ENCODE measurements around the gene LHX3.

LHX3 gene

GRCh38 chr9:136250676-136251075 is 45.7 kb upstream of the LHX3 start:
- POLR2A ChIA-PET = interaction anchor here (0.5 to 0.6 kb wide), 2 partner anchors 227 to 230 kb away, joined by 5 to 9 read pairs; no protein-coding TSS in a partner anchor
- CTCF ChIA-PET = interaction anchor here (1.7 kb wide), 2 partner anchors 11 to 16 kb away, joined by 6 read pairs; no protein-coding TSS in a partner anchor
- no peak for DNase-seq (ENCODE audit: extremely low spot score)
- TF ChIP-seq CTCF (IDR thresholded peaks at IDR 0.05; ENCODE audit: control extremely low read depth, extremely low read depth, low read depth, missing control alignments) = no peak

- CTCF ChIA-PET = interaction anchor here (1.1 to 2.8 kb wide), 4 partner anchors 11 to 24 kb away, joined by 3 to 8 read pairs (median 6); no protein-coding TSS in a partner anchor
- DNase-seq (ENCODE audit: extremely low spot score) = no peak
These were observed 45.1 kb upstream of the LHX3 start for GRCh38 chr9:136249877-136250559.

GRCh38 chr9:136248951-136249876 is 44.3 kb upstream of the LHX3 start:
- no peak for TF ChIP-seq CTCF (IDR thresholded peaks at IDR 0.05; ENCODE audit: control extremely low read depth, extremely low read depth, low read depth, missing control alignments)
- ChIA-PET CTCF (interaction anchor here (1.1 to 2.8 kb wide), 3 partner anchors 12 to 23 kb away, joined by 3 to 8 read pairs (median 6); no protein-coding TSS in a partner anchor), POLR2A (no interaction called here)
- DNase-seq (ENCODE audit: extremely low spot score) = no peak

More at GRCh38 chr9:136249877-136250559, 45.1 kb upstream of the LHX3 start:
- POLR2A ChIA-PET = interaction anchor here (0.5 kb wide), 1 partner anchor 231 kb away, joined by 9 read pairs; no protein-coding TSS in a partner anchor
- no peak for TF ChIP-seq CTCF (IDR thresholded peaks at IDR 0.05; ENCODE audit: control extremely low read depth, extremely low read depth, low read depth, missing control alignments)

- ChIA-PET CTCF (interaction anchor here (2.8 kb wide), 1 partner anchor 22 kb away, joined by 8 read pairs; no protein-coding TSS in a partner anchor), POLR2A (no interaction called here)
- no peak for DNase-seq (ENCODE audit: extremely low spot score)
- no peak for TF ChIP-seq CTCF (IDR thresholded peaks at IDR 0.05; ENCODE audit: control extremely low read depth, extremely low read depth, low read depth, missing control alignments)
These were observed 43.2 kb upstream of the LHX3 start for GRCh38 chr9:136247947-136248637.

- no peak for DNase-seq (ENCODE audit: extremely low spot score)
- no peak for TF ChIP-seq CTCF (IDR thresholded peaks at IDR 0.05; ENCODE audit: control extremely low read depth, extremely low read depth, low read depth, missing control alignments)
- POLR2A ChIA-PET = no interaction called here
- CTCF ChIA-PET = interaction anchor here (2.8 kb wide), 1 partner anchor 21 kb away, joined by 8 read pairs; no protein-coding TSS in a partner anchor
These were observed 42.6 kb upstream of the LHX3 start for GRCh38 chr9:136247551-136247916.

Data from GM10248 (cell line).